ENCODE results near the gene TMED1. TPM values are rescaled to one million over a fixed set of nuclear protein-coding genes. Genes with fewer than 3 reads are reported as not detected.

Gene TMED1
- total and polyA plus RNA-seq, 9 of the 15 experiments (the other 6 are each of a cell fraction or from before 2014, with no cell fraction given): 0.86 to 30.2 (median 23.5) TPM

DNA sequence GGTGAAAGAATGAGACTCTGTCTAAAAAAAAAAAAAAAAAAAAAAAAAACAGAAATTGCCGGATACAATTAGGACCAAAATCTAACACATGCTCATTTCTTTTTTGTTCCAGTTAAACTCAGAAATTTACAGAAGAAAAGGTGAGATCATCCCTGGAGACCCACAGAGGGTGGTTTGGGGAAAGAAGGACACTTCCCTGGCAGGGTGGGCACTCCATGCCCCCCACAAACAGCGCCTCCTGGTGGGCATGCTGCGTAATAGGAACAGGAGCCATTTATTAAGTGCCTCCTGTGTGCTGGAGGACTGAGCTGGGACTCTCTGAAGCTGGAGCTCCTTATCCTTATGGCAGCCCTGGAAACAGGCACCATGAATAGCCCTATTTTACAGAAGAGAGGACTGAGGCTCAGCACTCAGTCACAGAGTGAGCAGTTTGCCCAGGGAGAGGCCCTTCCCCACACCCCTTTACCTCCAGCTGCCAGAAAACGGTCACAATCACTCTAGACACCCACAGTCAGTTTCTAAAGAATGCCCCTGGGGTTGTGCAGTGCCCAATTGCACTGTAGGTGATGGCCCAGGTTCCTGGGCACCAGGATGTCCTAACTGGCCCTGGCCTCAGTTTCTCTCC lies 22.3 kb upstream of the TMED1 start (continued):
- TF ChIP-seq SIX5 (IDR thresholded peaks at IDR 0.05; ENCODE audit: borderline replicate concordance in 1 of 2, insufficient read depth in 1 of 2, low read depth in 1 of 2, low read length in 2 of 2) (no peak), NONO (IDR thresholded peaks at IDR 0.05; ENCODE audit: low read depth in 2 of 2, low read length in 1 of 2) (no peak), ETS1 (conservative IDR thresholded peaks at IDR 0.05; ENCODE audit: control insufficient read depth, low read depth, low read length) (no peak), SMARCC2 (IDR thresholded peaks at IDR 0.05; ENCODE audit: low read depth) (no peak), ZNF696 (CRISPR knock-in tag; conservative IDR thresholded peaks at IDR 0.05) (no peak), CXXC5 (CRISPR knock-in tag; IDR thresholded peaks at IDR 0.05) (no peak), ELF2 (CRISPR knock-in tag; IDR thresholded peaks at IDR 0.05) (no peak), THRAP3 (IDR thresholded peaks at IDR 0.05; ENCODE audit: borderline replicate concordance) (no peak), KDM1A (IDR thresholded peaks at IDR 0.05) (no peak), SMAD4 (CRISPR knock-in tag; conservative IDR thresholded peaks at IDR 0.05) (no peak), GTF2F1 (IDR thresholded peaks at IDR 0.05; ENCODE audit: low read depth, low read length) (no peak), ASH1L (IDR thresholded peaks at IDR 0.05; ENCODE audit: borderline replicate concordance, low read depth, partially characterized antibody) (no peak), ARNT (IDR thresholded peaks at IDR 0.05) (no peak), HNRNPK (IDR thresholded peaks at IDR 0.05; ENCODE audit: low read depth, low read length, poor library complexity, severe bottlenecking) (no peak), ETV6 (IDR thresholded peaks at IDR 0.05; ENCODE audit: borderline replicate concordance in 1 of 2, low read depth in 2 of 2, low read length in 1 of 2) (no peak), ETV6 (CRISPR knock-in tag; IDR thresholded peaks at IDR 0.05; ENCODE audit: borderline replicate concordance) (no peak), DMBX1 (CRISPR knock-in tag; IDR thresholded peaks at IDR 0.05; ENCODE audit: borderline replicate concordance) (no peak), TAL1 (IDR thresholded peaks at IDR 0.05) (no peak), CTCFL (IDR thresholded peaks at IDR 0.05; ENCODE audit: borderline replicate concordance, insufficient read depth, low read depth, low read length, poor library complexity, severe bottlenecking) (peak; percentile 65), NFIX (CRISPR knock-in tag; IDR thresholded peaks at IDR 0.05; ENCODE audit: low read depth) (no peak), ZNF583 (CRISPR knock-in tag; IDR thresholded peaks at IDR 0.05) (no peak)
- TF ChIP-seq, protein P1, sequence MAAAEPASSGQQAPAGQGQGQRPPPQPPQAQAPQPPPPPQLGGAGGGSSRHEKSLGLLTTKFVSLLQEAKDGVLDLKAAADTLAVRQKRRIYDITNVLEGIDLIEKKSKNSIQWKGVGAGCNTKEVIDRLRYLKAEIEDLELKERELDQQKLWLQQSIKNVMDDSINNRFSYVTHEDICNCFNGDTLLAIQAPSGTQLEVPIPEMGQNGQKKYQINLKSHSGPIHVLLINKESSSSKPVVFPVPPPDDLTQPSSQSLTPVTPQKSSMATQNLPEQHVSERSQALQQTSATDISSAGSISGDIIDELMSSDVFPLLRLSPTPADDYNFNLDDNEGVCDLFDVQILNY (CRISPR knock-in tag; IDR thresholded peaks at IDR 0.05): no peak
- TF ChIP-seq, protein P2, sequence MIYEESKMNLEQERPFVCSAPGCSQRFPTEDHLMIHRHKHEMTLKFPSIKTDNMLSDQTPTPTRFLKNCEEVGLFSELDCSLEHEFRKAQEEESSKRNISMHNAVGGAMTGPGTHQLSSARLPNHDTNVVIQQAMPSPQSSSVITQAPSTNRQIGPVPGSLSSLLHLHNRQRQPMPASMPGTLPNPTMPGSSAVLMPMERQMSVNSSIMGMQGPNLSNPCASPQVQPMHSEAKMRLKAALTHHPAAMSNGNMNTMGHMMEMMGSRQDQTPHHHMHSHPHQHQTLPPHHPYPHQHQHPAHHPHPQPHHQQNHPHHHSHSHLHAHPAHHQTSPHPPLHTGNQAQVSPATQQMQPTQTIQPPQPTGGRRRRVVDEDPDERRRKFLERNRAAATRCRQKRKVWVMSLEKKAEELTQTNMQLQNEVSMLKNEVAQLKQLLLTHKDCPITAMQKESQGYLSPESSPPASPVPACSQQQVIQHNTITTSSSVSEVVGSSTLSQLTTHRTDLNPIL (CRISPR knock-in tag; IDR thresholded peaks at IDR 0.05): no peak

All from K562 (cell line).